Thoracic aorta (tissue), 2 donors: Measurements from ENCODE around the gene SMIM14. TPM values are rescaled to one million over a fixed set of nuclear protein-coding genes. Genes with fewer than 3 reads are reported as not detected.
"Not testable (repeated sequence)": the region's sequence is repeated elsewhere in the genome, so short reads cannot be mapped to it uniquely, and the experiment has no call there.

Experiments
- ATAC-seq: fragments of 150-250 bp; one replicate; pipeline ENCODE4 v1.8.0; 2017; ENCODE audit warnings: low read depth; ENCODE audit not compliant: insufficient number of reproducible peaks, low FRiP score
- DNase-seq: peaks from one replicate; pipeline ENCODE4 v3.0.0-alpha.2; 2020; ENCODE audit warnings: low spot score
- H3K27ac ChIP-seq, 2 donors: fragments of 200-600 bp; sonication (generic); 1 replicate in 1 of 2; 2 replicates in 1 of 2; pipeline ENCODE4 v1.5.1; 2016; ENCODE audit warnings: mild to moderate bottlenecking in 2 of 2, moderate library complexity in 2 of 2
- H3K27me3 ChIP-seq: fragments of 200-600 bp; sonication (generic); replicated peaks from 2 replicates; pipeline ENCODE4 v1.6.0; 2016; ENCODE audit warnings: mild to moderate bottlenecking; ENCODE audit not compliant: insufficient read depth
- H3K36me3 ChIP-seq: fragments of 200-600 bp; sonication (generic); one replicate; pipeline ENCODE4 v1.5.1; 2016
- H3K4me1 ChIP-seq, 2 donors: fragments of 200-600 bp; sonication (generic); 1 replicate in 1 of 2; 2 replicates in 1 of 2; pipeline versions ENCODE4 v1.5.1 to v1.6.0; 2016; ENCODE audit warnings: low read depth in 2 of 2, mild to moderate bottlenecking in 1 of 2; ENCODE audit not compliant: control insufficient read depth in 1 of 2
- H3K4me3 ChIP-seq: fragments of 200-600 bp; sonication (generic); 2 replicates; pipeline ENCODE4 v1.5.1; 2016; ENCODE audit warnings: mild to moderate bottlenecking
- H3K9me3 ChIP-seq: fragments of 200-600 bp; sonication (generic); 2 replicates; pipeline ENCODE4 v1.5.1; 2016
- total RNA-seq, 2 donors: library from RNA; depleted of rRNA; stranded (reverse); fragments of >200 nt; gene quantifications; one replicate each; pipeline versions ENCODE4 v1.1.0 to v1.2.3, GENCODE V29; 2016
- TF ChIP-seq, protein P1 (sequence below): fragments of 200-600 bp; sonication (generic); IDR thresholded peaks from one replicate; pipeline ENCODE4 v1.5.1; 2019; ENCODE audit warnings: antibody characterized with exemption

The SMIM14 gene
- total RNA-seq, 2 donors from 2014 or later: 41.0 to 58.1 TPM

DNA sequence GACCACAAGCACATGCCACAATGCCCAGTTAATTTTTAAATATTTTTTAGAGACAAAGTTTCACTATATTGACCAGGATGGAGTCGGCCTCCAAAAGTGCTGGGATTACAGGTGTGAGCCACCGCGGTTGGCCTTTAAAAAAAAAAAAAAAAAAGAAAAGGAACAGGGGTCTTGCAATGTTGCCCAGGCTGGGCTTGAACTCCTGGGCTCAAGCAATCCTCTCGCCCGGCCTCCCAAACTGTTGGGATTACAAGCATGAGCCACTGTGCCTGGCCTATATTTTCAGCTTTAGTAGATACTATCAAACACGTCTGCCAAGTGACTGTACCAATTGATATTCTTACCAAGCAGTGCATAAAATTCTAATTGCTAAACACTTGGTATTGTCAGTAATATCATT, 120.2 kb downstream of the SMIM14 start:
- Histone ChIP-seq H3K4me1 (peaks cover 12 to 15% of the 10 kb centered on the region in 2 donors), H3K4me3 (no peak overlapping the region), H3K36me3 (peaks cover 18% of the 10 kb centered on the region), H3K27ac (no peak overlapping the region), H3K27me3 (no peaks in the 10 kb centered on the region), H3K9me3 (no peaks in the 10 kb centered on the region)
- TF ChIP-seq, protein P1, sequence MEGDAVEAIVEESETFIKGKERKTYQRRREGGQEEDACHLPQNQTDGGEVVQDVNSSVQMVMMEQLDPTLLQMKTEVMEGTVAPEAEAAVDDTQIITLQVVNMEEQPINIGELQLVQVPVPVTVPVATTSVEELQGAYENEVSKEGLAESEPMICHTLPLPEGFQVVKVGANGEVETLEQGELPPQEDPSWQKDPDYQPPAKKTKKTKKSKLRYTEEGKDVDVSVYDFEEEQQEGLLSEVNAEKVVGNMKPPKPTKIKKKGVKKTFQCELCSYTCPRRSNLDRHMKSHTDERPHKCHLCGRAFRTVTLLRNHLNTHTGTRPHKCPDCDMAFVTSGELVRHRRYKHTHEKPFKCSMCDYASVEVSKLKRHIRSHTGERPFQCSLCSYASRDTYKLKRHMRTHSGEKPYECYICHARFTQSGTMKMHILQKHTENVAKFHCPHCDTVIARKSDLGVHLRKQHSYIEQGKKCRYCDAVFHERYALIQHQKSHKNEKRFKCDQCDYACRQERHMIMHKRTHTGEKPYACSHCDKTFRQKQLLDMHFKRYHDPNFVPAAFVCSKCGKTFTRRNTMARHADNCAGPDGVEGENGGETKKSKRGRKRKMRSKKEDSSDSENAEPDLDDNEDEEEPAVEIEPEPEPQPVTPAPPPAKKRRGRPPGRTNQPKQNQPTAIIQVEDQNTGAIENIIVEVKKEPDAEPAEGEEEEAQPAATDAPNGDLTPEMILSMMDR: no peak
- ATAC-seq (no peak), DNase-seq (no peak)

DNA sequence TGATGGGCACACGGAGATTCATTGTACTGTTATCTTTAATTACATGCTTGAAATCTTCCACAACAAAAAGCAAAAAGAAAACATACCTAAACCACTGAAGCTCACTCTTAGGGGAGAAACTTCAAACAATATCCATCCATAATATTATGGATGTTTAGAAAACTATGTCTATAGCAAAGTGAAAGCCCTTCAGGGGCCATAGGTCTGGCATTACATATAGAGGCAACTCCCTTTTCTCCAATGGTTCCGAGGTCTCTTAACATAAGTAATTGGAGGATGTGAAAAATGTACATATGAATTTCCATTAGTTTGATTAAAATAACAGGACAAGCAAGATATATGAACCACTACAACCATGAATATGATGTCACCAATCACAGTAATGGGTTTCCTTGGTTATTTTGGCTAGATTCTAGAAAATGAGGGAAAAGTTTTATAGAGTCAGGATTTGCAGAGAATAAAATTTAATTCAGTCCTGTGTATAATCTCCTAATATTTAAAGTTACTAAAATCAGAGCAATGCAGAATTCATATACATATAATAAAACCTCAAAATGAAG, 122.2 kb downstream of the SMIM14 start:
- Histone ChIP-seq H3K9me3 (no peaks in the 10 kb centered on the region), H3K4me1 (peaks cover under 1 to 2% of the 10 kb centered on the region in 2 donors), H3K27ac (no peak overlapping the region), H3K4me3 (no peak overlapping the region), H3K27me3 (no peaks in the 10 kb centered on the region), H3K36me3 (peaks cover 36% of the 10 kb centered on the region)
- TF ChIP-seq, protein P1: no peak
- ATAC-seq (no peak), DNase-seq (no peak)

DNA sequence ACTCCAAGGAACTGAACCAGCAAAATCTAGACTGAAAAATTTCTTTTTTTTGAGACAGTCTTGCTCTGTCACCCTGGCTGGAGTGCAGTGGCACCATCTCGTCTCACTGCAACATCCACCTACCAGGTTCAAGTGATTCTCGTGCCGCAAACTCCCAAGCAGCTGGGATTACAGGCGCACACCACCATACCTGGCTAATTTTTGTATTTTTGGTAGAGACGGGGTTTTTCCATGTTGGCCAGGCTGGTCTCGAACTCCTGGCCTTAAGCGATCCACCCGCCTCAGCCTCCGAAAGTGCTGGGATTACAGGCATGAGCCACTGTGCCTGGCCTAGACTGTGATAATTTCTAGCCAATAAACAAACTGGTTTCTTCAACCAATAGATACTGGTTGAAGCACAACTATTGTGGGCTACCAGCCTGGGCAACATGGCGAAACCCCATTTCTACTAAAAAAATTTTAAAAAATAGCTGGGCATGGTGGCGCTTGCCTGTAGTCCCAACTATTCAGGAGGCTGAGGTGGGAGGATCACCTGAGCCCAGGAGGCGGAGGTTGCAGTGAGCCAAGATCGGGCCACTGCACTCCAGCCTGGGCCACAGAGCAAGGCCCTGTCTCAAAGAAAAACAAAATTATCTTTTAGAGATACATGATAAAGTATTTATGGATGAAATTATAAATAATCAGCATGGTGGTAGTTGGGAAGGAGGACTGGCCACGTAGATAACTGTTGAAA, 122.8 kb downstream of the SMIM14 start:
- not testable (repeated sequence) for H3K4me1 ChIP-seq, H3K27ac ChIP-seq, DNase-seq, H3K27me3 ChIP-seq, H3K4me3 ChIP-seq, H3K9me3 ChIP-seq, ATAC-seq
- H3K36me3 ChIP-seq: peaks cover 36% of the 10 kb centered on the region

DNA sequence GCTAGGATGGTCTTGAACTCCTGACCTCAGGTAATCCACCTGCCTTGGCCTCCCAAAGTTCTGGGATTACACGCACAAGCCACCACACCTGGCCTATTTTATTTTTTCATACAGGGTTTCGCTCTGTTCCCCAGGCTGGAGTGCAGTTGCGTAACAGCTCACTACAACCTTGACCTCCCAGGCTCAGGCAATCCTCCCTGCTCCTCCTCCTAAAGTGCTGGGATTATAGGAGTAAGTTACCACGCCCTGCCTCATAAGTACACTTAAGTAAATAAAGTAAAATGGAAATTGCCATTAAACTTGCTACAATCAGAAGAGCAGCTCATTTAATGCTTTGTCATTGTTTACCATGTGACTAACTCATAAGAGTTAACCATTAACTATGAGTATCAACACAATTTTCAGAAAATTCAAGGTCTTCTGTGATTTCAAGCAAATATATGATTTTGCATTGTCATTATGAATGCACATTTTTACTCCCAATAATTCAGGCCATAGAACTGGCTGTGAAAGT, 123.7 kb downstream of the SMIM14 start:
- no peaks in the 10 kb centered on the region for H3K27me3 ChIP-seq
- DNase-seq: no peak
- no peak overlapping the region for H3K4me3 ChIP-seq
- TF ChIP-seq, protein P1: no peak
- no peaks in the 10 kb centered on the region for H3K9me3 ChIP-seq
- no peaks in the 10 kb centered on the region for H3K4me1 ChIP-seq
- H3K27ac ChIP-seq: no peak overlapping the region
- H3K36me3 ChIP-seq: peaks cover 41% of the 10 kb centered on the region
- ATAC-seq: no peak

DNA sequence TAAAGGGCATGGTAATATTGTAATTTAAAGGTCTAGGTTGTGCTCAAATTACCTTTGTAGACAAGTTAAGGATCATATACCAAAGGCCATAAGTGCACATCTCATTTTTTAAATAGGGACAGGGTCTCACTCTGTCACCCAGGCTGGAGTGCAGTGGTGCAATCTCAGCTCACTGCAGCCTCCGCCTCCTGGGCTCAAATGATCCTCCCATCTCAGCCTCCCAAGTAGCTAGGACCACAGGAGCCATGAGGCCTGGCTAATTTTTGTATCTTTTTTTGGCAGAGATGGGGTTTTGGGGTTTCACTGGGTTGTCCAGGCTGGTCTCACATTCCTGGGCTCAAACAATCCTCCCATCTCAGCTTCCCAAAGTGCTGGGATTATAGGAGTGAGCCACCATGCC, 124.4 kb downstream of the SMIM14 start:
- H3K27ac ChIP-seq, H3K9me3 ChIP-seq, H3K4me1 ChIP-seq, H3K4me3 ChIP-seq, H3K27me3 ChIP-seq, ATAC-seq, DNase-seq: not testable (repeated sequence)
- peaks cover 45% of the 10 kb centered on the region for H3K36me3 ChIP-seq

DNA sequence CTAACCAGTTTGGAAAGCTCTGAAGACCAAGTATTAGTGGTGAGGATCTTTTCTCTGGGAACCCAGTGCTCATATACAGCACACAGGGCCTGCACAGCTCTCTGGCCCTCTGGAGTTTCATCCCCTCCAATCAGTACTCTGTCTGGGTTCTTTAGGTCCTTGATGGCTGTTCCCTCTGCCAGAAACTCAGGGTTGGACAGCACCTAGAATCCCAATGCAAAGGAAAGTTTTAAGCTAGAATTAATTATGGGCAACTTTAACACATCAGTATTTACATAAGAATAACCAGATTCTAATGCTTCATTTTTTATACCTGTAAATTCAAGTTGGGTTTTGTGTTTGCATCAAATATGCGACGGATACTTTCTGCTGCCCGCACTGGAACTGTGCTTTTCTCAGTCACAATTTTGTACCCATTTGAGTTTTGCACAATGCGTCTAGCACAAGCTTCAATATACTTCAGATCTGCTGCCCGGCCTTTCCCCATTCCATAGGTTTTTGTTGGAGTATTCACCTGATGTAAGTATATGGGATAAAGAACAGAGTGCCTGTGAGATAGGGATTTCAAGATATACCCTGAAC, 128.2 kb downstream of the SMIM14 start:
- Histone ChIP-seq H3K9me3 (no peaks in the 10 kb centered on the region), H3K27me3 (no peaks in the 10 kb centered on the region), H3K4me3 (no peak overlapping the region), H3K36me3 (peaks cover 39% of the 10 kb centered on the region), H3K27ac (no peak overlapping the region), H3K4me1 (no peaks in the 10 kb centered on the region)
- ATAC-seq (no peak), DNase-seq (no peak)
- TF ChIP-seq, protein P1: no peak
